ENCODE results near the gene UBE2J2.

UBE2J2 gene

DNA sequence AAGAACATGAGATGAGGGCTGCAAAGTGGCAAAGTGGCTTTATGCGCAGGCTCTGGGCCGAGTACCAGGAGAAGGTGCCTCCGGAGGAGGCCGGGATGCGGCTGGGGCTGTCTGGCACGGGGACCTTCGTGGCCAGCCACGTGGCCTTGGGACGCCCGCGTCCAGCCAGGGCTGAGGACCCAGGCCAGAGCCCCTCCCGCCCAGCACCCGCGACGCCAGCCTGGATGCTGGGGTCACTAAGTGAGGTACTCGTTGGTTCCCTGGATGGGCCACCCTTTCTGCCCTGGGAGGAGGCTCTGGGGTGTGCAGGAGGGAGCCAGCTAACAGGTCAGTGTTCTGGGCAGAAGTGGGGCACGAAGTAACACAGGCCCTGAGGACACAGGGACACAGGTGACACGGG lies 19.2 kb upstream of the UBE2J2 start:
- Histone ChIP-seq H3K4me1 (ENCODE audit: control insufficient read depth in 1 of 2, insufficient read depth in 2 of 2, low read length in 2 of 2) (peaks cover 0 to 8% of the 10 kb centered on the region in 2 donors), H3K36me3 (ENCODE audit: control insufficient read depth in 1 of 2, insufficient read depth in 2 of 2, low read length in 2 of 2) (peaks cover 0 to 32% of the 10 kb centered on the region in 2 donors), H3K27ac (ENCODE audit: low read length) (no peak overlapping the region), H3K27me3 (ENCODE audit: low read depth, low read length) (no peaks in the 10 kb centered on the region), H3K4me3 (ENCODE audit: low read depth in 1 of 2, low read length in 2 of 2) (no peak overlapping the region), H3K9me3 (ENCODE audit: control insufficient read depth in 1 of 2, low read length in 2 of 2) (no peaks in the 10 kb centered on the region)

DNA sequence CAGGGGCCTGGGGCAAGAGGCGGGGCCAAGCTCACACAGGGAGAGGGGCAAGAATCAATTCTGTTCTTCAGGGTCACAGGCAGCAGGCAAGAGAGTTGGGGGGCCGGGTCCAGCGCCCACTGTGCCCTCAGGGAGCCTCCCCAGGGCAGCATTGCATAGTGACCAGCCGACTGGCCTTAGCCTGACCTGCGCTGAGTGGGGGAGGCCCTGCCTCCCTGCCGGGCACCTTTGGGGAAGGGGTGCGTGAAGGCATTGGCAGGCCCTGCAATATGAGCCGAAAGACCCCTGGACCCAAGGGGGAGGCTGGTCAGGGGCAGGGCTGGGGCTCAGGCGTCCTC lies 18.8 kb upstream of the UBE2J2 start:
- no peak overlapping the region for H3K4me3 ChIP-seq (ENCODE audit: low read depth in 1 of 2, low read length in 2 of 2)
- H3K27ac ChIP-seq (ENCODE audit: low read length), result no peak overlapping the region
- no peaks in the 10 kb centered on the region for H3K9me3 ChIP-seq (ENCODE audit: control insufficient read depth in 1 of 2, low read length in 2 of 2)
- H3K36me3 ChIP-seq (ENCODE audit: control insufficient read depth in 1 of 2, insufficient read depth in 2 of 2, low read length in 2 of 2), result peaks cover 0 to 29% of the 10 kb centered on the region in 2 donors
- H3K4me1 ChIP-seq (ENCODE audit: control insufficient read depth in 1 of 2, insufficient read depth in 2 of 2, low read length in 2 of 2), result peaks cover 0 to 8% of the 10 kb centered on the region in 2 donors
- no peaks in the 10 kb centered on the region for H3K27me3 ChIP-seq (ENCODE audit: low read depth, low read length)

DNA sequence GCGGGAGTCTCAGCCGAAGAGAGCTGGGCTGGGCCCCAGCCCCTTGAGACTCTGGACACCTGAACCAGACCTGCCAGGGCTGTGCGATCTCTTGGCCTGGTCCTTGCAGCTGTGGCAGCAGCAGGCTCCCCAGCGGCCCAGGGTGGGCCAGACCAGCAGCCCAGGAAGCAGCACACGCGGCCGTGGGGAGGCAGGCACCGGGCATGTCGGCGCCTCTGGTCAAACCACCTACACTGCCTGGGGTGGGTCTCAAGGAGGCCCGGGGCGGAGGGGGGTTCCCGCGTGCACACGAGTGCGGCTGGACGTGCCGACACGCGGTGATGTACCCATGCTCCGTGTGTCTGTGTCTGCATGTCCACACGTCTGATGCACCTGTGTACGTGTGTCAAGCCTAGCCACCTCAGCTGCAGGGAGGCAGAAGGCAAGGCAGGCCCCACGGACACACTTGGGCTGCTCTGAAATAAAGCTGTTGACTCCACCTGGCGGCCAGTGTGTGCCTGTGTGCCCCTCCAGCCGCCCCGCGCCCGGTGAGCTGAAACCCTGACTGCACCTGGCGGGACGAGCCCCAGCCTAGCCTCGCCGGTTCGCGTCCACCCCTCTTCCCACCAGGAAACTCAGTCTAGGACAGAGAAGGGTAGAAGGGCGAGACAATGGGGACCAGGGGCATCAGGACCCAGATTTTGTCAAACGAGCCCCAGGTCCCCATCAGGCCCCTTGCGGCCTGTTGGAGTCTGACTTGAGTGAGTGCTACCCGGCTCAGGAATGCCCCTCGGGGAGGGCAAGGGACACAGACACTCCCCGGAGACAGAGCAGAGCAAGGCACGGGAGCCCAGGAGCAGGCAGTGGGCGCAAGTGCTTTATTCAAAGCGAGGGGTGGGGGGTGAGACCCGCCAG lies 18.1 kb upstream of the UBE2J2 start:
- Histone ChIP-seq H3K9me3 (ENCODE audit: control insufficient read depth in 1 of 2, low read length in 2 of 2) (no peaks in the 10 kb centered on the region), H3K36me3 (ENCODE audit: control insufficient read depth in 1 of 2, insufficient read depth in 2 of 2, low read length in 2 of 2) (peaks cover 0 to 27% of the 10 kb centered on the region in 2 donors), H3K27me3 (ENCODE audit: low read depth, low read length) (no peaks in the 10 kb centered on the region), H3K27ac (ENCODE audit: low read length) (no peak overlapping the region), H3K4me3 (ENCODE audit: low read depth in 1 of 2, low read length in 2 of 2) (no peak overlapping the region), H3K4me1 (ENCODE audit: control insufficient read depth in 1 of 2, insufficient read depth in 2 of 2, low read length in 2 of 2) (peaks cover 0 to 8% of the 10 kb centered on the region in 2 donors)

DNA sequence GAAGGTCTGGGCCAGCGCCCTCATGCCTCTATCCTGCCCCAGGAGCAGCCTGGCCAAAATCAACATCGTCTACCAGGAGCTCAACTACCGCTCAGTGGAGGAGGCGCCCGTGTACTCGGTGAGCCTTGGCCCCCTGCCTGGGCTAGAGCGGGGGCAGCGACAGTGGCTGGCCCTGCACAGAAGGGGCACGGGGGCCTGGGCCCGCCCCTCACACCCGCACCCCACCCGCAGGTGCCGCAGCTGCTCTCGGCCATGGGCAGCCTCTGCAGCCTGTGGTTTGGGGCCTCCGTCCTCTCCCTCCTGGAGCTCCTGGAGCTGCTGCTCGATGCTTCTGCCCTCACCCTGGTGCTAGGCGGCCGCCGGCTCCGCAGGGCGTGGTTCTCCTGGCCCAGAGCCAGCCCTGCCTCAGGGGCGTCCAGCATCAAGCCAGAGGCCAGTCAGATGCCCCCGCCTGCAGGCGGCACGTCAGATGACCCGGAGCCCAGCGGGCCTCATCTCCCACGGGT lies 17.4 kb upstream of the UBE2J2 start:
- Histone ChIP-seq H3K27ac (ENCODE audit: low read length) (no peak overlapping the region), H3K9me3 (ENCODE audit: control insufficient read depth in 1 of 2, low read length in 2 of 2) (no peaks in the 10 kb centered on the region), H3K4me3 (ENCODE audit: low read depth in 1 of 2, low read length in 2 of 2) (no peak overlapping the region), H3K27me3 (ENCODE audit: low read depth, low read length) (no peaks in the 10 kb centered on the region), H3K36me3 (ENCODE audit: control insufficient read depth in 1 of 2, insufficient read depth in 2 of 2, low read length in 2 of 2) (peaks cover 0 to 19% of the 10 kb centered on the region in 2 donors), H3K4me1 (ENCODE audit: control insufficient read depth in 1 of 2, insufficient read depth in 2 of 2, low read length in 2 of 2) (peaks cover 0 to 8% of the 10 kb centered on the region in 2 donors)

DNA sequence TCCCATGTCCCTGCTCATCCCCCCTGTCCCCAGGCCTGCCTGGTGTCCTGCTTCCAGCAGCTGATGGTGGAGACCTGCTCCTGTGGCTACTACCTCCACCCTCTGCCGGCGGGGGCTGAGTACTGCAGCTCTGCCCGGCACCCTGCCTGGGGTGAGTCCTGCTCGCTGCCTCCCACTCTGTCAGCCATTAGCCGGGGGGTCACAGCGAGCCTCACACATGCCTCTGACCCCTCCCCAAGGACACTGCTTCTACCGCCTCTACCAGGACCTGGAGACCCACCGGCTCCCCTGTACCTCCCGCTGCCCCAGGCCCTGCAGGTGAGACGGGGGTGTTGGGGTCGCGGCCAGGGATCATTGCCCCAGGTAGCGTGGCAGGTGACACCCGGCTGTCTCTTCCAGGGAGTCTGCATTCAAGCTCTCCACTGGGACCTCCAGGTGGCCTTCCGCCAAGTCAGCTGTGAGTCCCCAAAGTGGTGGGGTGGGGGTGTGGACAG lies 16.6 kb upstream of the UBE2J2 start:
- H3K9me3 ChIP-seq (ENCODE audit: control insufficient read depth in 1 of 2, low read length in 2 of 2), result no peaks in the 10 kb centered on the region

DNA sequence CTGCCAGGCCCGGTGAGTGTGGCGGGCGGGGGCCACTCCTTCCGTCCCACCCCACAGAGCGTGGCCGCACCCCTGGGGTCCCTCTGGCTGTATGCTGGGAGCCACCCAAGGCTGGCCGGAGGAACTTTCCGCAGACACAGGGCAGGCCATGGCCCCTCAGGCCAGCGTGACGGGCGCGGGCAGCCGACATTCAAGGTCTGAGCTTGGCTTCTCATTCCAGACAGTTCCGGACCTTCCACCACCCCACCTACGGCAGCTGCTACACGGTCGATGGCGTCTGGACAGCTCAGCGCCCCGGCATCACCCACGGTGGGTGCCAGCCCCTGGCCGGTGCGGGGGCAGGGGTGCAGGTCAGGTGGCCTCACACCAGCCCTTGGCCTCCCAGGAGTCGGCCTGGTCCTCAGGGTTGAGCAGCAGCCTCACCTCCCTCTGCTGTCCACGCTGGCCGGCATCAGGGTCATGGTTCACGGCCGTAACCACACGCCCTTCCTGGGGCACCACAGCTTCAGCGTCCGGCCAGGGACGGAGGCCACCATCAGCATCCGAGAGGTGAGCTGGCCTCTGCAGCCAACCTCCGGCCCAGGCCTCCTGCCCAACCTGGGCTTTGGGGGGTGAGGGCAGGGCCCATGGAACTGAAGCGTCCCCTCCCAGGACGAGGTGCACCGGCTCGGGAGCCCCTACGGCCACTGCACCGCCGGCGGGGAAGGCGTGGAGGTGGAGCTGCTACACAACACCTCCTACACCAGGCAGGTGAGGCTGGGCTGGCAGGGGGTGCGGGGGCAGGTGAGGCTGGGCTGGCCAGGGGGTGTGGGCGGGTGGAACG lies 13.8 kb upstream of the UBE2J2 start:
- H3K4me1 ChIP-seq (ENCODE audit: control insufficient read depth in 1 of 2, insufficient read depth in 2 of 2, low read length in 2 of 2), result peaks cover 0 to 8% of the 10 kb centered on the region in 2 donors
- no peaks in the 10 kb centered on the region for H3K36me3 ChIP-seq (ENCODE audit: control insufficient read depth in 1 of 2, insufficient read depth in 2 of 2, low read length in 2 of 2)
- no peaks in the 10 kb centered on the region for H3K27me3 ChIP-seq (ENCODE audit: low read depth, low read length)
- no peak overlapping the region for H3K4me3 ChIP-seq (ENCODE audit: low read depth in 1 of 2, low read length in 2 of 2)
- H3K9me3 ChIP-seq (ENCODE audit: control insufficient read depth in 1 of 2, low read length in 2 of 2), result no peaks in the 10 kb centered on the region
- H3K27ac ChIP-seq (ENCODE audit: low read length), result no peak overlapping the region

More for the DNA sequence above, 16.6 kb upstream of the UBE2J2 start:
- peaks cover 0 to 12% of the 10 kb centered on the region in 2 donors for H3K36me3 ChIP-seq (ENCODE audit: control insufficient read depth in 1 of 2, insufficient read depth in 2 of 2, low read length in 2 of 2)
- no peak overlapping the region for H3K4me3 ChIP-seq (ENCODE audit: low read depth in 1 of 2, low read length in 2 of 2)
- H3K27me3 ChIP-seq (ENCODE audit: low read depth, low read length), result no peaks in the 10 kb centered on the region
- peaks cover 0 to 8% of the 10 kb centered on the region in 2 donors for H3K4me1 ChIP-seq (ENCODE audit: control insufficient read depth in 1 of 2, insufficient read depth in 2 of 2, low read length in 2 of 2)
- H3K27ac ChIP-seq (ENCODE audit: low read length), result no peak overlapping the region

DNA sequence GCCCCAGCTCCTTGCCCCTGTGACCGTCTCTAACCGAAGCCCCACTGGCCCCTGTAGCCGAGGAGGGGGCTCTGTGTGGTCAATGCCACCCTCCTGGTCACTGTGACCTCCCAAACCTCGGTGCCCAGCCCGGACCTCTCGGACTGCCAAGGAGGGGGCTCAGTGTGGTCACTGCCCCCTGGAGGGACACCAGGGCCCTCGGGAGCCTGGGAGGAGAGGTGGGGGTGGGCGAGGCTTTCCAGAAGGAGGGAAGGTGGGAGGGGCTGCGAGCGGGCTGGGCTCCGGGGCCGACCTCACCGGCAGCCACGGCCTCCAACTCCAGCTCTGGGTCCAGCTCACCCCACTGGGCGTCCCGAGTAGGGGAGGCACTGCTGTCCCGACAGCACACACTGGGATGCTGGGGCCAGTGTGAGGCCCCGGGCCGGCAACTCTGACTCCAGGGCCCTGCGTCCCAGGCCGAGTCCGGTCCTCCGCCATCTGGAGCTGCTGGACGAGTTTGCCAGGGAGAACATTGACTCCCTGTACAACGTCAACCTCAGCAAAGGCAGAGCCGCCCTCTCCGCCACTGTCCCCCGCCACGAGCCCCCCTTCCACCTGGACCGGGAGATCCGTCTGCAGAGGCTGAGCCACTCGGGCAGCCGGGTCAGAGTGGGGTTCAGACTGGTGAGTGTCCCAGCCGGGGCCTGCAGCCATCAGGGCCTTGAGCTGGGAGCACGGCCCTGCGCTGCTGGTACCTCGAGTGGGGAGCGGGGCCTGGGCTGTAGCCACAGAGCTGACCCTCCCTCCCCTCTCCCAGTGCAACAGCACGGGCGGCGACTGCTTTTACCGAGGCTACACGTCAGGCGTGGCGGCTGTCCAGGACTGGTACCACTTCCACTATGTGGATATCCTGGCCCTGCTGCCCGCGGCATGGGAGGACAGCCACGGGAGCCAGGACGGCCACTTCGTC lies 12.9 kb upstream of the UBE2J2 start:
- no peaks in the 10 kb centered on the region for H3K27me3 ChIP-seq (ENCODE audit: low read depth, low read length)
- H3K4me1 ChIP-seq (ENCODE audit: control insufficient read depth in 1 of 2, insufficient read depth in 2 of 2, low read length in 2 of 2), result peaks cover 0 to 5% of the 10 kb centered on the region in 2 donors
- no peak overlapping the region for H3K27ac ChIP-seq (ENCODE audit: low read length)
- H3K4me3 ChIP-seq (ENCODE audit: low read depth in 1 of 2, low read length in 2 of 2), result no peak overlapping the region
- no peaks in the 10 kb centered on the region for H3K36me3 ChIP-seq (ENCODE audit: control insufficient read depth in 1 of 2, insufficient read depth in 2 of 2, low read length in 2 of 2)
- no peaks in the 10 kb centered on the region for H3K9me3 ChIP-seq (ENCODE audit: control insufficient read depth in 1 of 2, low read length in 2 of 2)

DNA sequence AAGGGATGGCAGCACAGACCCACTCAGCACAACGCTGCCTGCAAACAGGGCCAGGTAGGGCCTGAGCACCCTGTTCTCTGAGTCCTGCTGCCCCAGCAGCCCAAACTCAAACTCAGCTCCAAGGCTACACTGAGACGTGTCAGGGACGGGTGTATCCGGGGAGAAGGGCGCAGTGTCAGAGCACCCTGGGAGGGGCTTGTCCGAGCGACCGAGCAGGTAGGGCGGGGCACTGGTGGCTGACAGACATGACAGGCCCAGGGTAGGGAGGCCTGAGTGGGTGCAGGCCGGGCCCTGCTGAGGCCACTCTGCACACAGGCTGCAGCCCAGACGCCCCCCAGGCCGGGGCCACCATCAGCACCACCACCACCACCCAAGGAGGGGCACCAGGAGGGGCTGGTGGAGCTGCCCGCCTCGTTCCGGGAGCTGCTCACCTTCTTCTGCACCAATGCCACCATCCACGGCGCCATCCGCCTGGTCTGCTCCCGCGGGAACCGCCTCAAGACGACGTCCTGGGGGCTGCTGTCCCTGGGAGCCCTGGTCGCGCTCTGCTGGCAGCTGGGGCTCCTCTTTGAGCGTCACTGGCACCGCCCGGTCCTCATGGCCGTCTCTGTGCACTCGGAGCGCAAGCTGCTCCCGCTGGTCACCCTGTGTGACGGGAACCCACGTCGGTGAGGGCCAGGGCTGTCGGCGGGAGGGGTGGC lies 12.1 kb upstream of the UBE2J2 start:
- Histone ChIP-seq H3K27ac (ENCODE audit: low read length) (no peak overlapping the region), H3K4me1 (ENCODE audit: control insufficient read depth in 1 of 2, insufficient read depth in 2 of 2, low read length in 2 of 2) (no peaks in the 10 kb centered on the region), H3K36me3 (ENCODE audit: control insufficient read depth in 1 of 2, insufficient read depth in 2 of 2, low read length in 2 of 2) (no peaks in the 10 kb centered on the region), H3K4me3 (ENCODE audit: low read depth in 1 of 2, low read length in 2 of 2) (no peak overlapping the region), H3K9me3 (ENCODE audit: control insufficient read depth in 1 of 2, low read length in 2 of 2) (no peaks in the 10 kb centered on the region), H3K27me3 (ENCODE audit: low read depth, low read length) (no peaks in the 10 kb centered on the region)

DNA sequence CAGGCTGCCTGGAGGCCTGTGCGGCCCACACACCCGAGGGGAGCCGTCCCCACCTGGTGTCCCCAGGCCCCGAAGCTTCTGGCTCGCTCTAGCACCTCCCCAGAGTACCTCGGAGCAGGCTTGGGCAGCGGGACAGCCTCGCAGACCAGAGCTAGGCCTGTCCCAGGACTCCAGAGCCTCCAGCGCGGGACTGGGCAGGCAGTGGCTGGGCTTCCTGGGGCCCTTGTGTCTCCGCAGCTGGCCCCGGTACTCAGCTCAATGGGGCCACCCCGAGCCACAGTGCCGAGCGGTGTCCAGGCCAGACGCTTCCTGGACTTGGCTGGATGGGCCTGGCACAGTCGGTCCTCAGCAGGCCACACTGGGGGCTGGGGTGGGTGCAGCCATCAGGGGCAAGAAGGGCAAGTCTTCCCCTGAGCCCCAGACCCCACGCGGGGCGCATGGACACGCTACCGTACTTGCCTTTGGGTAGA lies 11.5 kb upstream of the UBE2J2 start:
- no peaks in the 10 kb centered on the region for H3K4me1 ChIP-seq (ENCODE audit: control insufficient read depth in 1 of 2, insufficient read depth in 2 of 2, low read length in 2 of 2)
- no peaks in the 10 kb centered on the region for H3K9me3 ChIP-seq (ENCODE audit: control insufficient read depth in 1 of 2, low read length in 2 of 2)

More for the DNA sequence above, 11.5 kb upstream of the UBE2J2 start:
- Histone ChIP-seq H3K27me3 (ENCODE audit: low read depth, low read length) (no peaks in the 10 kb centered on the region), H3K4me3 (ENCODE audit: low read depth in 1 of 2, low read length in 2 of 2) (no peak overlapping the region), H3K27ac (ENCODE audit: low read length) (no peak overlapping the region), H3K36me3 (ENCODE audit: control insufficient read depth in 1 of 2, insufficient read depth in 2 of 2, low read length in 2 of 2) (no peaks in the 10 kb centered on the region)
